ENCODE results near the gene IFT81.
"Not testable (repeated sequence)": the region's sequence is repeated elsewhere in the genome, so short reads cannot be mapped to it uniquely, and the experiment has no call there.

IFT81 gene

DNA sequence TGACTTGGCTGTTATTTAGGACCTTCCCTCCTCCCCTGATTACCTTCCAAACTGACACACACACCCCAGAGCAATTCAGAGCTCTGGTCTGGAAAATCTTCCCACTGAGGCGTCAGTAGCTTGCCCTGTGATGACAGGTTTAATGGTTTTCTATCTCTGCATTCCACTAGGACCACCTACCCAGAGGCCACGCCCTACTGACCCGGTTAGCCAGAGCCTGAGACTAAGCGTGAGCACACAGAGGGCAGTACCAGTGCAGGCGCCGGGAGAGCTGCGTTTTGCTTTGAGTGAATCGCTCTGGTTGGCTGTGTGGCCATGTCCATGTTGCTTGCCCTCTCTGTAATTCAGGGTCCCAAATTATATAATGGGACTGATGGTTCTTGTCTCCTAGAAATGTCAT, 120.7 kb downstream of the IFT81 start:
- DNase-seq (ENCODE audit: low read depth in 4 of 4, low spot score in 1 of 4): no peak

GRCh38 chr12:110245369-110245772, 121.2 kb downstream of the IFT81 start:
- peak; percentile 20 to 25 (median 22) for DNase-seq (ENCODE audit: low read depth in 4 of 4, low spot score in 1 of 4)

DNA sequence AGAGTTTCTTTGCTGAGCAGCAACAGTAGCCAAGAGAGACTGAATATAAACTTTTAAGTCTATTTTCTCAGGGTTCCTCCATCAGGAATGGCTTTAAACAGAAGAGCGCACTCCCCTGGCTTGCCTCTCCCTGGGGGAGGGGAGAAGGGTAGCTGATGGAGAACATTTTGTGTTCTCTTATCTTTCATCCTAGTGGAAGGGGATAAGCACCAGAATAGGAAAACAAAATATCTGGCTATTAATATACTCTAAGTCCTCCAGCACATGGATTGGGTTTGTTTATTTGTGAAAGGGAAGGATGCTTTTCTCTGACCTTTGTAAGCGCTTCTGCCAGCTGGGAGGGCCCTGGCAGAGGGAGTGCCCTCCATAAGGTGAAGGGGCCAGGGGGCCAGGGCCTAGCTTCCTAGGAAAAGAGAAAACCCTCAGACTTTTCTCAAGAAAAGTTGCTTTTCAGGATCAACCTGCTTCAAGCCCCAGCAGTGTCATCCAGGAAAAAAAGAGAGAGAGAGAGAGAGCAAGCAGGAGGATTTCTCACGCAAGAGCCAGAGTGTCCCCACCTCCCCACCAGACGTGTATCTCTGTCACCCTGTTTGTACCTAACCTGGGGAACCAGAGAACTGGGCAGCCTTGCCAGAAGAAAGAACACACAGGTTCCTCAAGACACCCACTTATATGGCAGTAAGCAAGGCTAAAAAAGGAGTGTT, 122.6 kb downstream of the IFT81 start:
- no peak for DNase-seq (ENCODE audit: low read depth in 4 of 4, low spot score in 1 of 4)

DNA sequence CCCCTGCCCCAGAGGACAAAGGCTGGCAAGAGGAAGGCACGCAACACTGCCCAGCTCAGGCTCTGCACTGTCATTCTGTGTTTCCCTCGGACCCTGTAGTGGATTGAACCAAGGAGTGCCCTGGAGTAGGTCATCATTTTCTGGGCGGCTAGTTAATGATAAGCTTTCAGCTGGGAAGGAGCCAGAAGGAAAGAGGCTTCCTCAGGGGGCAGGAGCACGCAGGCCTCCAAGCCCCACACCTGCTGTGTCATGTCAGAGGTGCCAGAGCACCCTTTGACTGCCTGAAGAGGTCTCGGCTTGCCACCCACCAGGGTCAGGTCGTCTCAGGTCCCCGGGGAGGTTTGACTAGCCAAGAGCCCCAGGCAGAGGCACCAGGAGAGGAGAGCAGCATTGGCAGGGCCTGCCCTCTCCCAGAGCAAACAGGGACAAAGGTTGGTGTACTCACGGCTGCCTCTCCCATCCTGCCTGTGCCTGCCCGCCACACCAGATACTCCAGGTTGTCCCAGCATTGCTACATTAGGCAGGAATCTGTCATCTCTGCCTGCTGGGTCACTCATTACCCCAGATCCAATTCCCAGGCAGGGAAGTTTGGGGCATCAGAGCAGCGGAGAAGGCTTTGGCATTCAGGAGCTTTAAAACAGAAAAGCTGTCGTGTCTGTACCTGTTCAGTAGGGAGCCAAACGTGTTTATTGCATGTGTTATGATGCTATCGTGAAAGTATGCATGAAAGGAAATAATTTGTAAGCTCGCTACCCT, 123.4 kb downstream of the IFT81 start:
- no peak for DNase-seq (ENCODE audit: low read depth in 4 of 4, low spot score in 1 of 4)

DNA sequence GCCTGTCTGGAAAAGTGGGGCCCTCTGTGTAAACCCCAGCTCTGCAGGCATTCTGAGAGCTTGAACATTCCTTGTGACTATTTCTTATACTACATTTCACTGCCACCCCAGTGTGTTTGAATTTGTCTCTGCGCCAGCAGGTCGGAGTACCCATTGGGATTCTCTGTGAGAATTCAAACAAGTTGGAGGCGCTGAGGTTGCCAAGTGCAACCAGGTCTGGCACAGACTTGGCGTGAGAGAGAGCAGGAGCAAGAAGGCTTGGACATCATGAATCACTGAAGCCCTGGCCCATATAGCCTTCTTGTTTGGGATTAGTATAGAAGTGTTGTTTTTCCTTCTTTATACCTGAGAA, 123.9 kb downstream of the IFT81 start:
- DNase-seq (ENCODE audit: low read depth in 4 of 4, low spot score in 1 of 4): no peak

DNA sequence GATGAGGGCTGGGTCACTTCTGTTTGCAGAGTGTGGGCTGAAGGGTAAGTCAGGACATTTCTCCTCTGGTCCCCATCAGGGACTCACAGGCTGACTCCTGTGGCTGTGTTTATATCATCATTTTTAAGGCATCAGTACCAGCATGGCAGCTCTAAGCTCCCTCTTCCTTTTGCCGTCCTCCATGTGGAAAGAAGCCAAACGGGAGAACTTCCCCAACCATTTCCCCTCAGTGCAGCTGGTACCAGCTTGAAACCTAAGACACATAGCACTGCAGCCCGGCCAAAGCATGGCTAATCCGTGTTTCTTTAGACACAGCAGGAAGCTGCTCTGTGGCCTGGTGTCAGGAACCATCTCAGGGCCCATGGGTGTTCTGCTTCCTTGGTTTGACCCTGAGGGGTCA, 124.9 kb downstream of the IFT81 start:
- DNase-seq (ENCODE audit: low read depth in 4 of 4, low spot score in 1 of 4): no peak

DNA sequence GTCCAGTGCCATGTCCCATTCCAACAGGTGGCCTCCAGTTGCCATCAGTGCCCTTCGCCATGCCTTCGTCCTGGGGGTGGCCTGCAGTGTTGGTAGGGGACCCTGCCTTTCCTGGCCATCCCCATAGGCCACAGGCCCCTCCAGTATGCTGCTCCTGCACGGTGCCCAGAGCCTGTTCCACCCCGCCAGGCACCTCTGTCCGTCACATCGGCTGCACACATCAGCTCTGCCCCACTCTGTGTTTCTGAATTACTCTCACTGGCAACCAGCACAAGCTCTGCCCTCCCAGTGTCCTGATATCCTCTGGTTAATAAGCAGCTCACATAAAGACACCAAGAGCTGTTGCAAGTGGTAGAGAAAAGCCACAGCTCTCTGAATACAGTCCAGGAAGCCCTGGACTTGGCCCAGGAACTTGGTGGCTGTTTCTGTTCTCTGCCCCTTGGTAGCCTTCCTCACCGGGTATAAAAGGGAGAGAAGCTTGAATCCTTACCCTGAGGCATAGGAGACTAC, 125.6 kb downstream of the IFT81 start:
- DNase-seq (ENCODE audit: low read depth in 4 of 4, low spot score in 1 of 4): no peak

DNA sequence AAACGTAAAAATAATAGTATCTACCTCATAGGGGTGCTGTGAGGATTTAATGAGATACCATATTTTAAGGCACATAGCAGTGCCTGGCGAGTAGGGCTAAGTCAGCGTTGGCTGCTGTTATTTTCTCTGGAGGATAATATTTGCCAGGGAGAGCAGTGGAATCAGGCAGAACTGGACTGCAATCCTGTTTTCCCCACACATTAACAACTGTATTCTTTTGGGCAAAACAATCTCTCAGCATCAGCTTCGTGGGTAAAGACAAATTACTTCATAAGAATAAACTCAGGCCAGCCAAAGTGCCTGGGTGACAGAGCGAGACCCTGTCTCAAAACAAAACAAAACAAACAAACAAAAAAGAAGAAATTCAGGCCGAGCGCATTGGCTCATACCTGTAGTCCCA, 127.2 kb downstream of the IFT81 start:
- DNase-seq (ENCODE audit: low read depth in 4 of 4, low spot score in 1 of 4): no peak

GRCh38 chr12:110252716-110253115, 128.6 kb downstream of the IFT81 start:
- DNase-seq (ENCODE audit: low read depth in 4 of 4, low spot score in 1 of 4): no peak

- DNase-seq (ENCODE audit: low read depth in 4 of 4, low spot score in 1 of 4): no peak
Measured at GRCh38 chr12:110253176-110253575, 129.0 kb downstream of the IFT81 start.

DNA sequence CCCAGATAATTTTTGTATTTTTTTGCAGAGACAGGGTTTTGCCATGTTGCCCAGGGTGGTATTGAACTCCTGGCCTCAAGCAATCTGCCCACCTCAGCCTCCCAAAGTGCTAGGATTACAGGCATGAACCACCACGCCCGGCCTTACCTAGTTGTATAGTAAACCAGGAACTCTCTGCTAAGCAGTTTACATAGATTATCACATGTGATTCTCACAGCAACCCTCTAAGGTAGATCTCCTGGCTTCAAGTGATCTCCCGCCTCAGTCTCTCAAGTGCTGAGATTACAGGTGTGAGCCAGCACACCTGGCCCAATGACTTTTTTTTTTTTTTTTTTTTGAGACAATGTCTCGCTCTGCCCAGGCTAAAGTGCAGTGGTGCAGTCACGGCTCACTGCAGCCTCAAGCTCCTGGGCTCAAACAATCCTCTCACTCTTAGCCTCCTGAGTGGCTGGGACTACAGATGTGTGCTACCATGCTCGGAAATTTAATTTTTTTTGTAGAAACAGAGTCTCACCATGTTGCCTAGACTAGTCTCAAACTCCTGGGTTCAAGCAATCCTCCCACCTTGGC, 130.9 kb downstream of the IFT81 start:
- DNase-seq (ENCODE audit: low read depth in 4 of 4, low spot score in 1 of 4): no peak

GRCh38 chr12:110255890-110256456, 131.8 kb downstream of the IFT81 start:
- not testable (repeated sequence) for DNase-seq (ENCODE audit: low read depth in 4 of 4, low spot score in 1 of 4)

GRCh38 chr12:110256780-110257431, 132.7 kb downstream of the IFT81 start:
- DNase-seq (ENCODE audit: low read depth in 4 of 4, low spot score in 1 of 4): no peak

DNA sequence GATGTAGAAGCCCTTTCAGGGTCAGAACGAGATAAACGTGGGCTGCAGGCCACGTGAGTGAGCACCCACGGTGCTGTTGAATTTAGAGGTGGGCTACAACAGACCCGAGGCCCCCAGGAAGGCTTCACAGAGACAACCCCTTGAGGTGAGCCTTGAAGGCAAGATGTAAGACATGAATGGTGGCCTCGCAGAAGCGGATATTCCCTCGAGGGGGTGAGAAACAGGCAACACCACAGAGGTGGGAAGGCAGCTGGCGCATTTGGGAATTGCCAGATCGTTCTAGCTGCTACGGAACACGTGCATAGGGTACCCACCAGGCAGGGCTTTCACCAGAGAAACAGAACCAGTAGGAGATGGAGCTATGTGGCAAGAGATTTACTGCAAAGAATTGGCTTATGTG, 134.3 kb downstream of the IFT81 start:
- DNase-seq (ENCODE audit: low read depth in 4 of 4, low spot score in 1 of 4): no peak

- no peak for DNase-seq (ENCODE audit: low read depth in 4 of 4, low spot score in 1 of 4)
Measured at GRCh38 chr12:110262442-110263388, 138.6 kb downstream of the IFT81 start.

- no peak for DNase-seq (ENCODE audit: low read depth in 4 of 4, low spot score in 1 of 4)
Measured at GRCh38 chr12:110266381-110266960, 142.3 kb downstream of the IFT81 start.

DNA sequence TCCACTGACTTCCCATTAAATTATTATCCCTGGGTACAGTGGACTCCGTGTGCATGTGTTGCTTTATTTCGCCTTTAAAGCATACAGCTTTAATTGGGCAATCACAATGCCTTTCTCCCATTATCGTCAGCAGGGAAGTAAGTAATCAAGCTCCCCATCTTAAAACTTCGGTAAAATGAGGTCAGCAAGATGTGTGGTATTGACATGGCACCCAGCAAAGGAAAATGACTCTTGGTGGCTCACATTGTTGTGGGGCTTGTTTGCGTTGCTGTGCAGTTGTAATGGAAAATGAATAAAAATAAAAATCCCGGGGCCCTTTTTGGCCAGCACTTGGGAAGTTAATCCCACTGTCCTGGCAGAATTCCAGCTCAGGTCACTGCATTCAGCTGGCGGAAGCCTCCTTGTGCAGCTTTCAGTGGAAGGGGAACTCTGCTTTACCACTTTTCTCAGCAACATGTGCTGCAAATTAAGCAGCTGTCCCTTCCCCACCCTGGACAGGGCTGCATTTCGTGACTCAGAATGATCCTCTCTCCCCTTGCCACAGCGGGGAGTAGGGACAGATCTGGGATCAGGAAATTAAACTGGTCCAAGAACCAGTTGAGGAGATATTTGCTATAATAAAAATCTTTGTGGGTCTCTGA, 142.9 kb downstream of the IFT81 start:
- DNase-seq (ENCODE audit: low read depth in 4 of 4, low spot score in 1 of 4): no peak
